ENCODE results near the gene CCDC194.

CCDC194 gene

DNA sequence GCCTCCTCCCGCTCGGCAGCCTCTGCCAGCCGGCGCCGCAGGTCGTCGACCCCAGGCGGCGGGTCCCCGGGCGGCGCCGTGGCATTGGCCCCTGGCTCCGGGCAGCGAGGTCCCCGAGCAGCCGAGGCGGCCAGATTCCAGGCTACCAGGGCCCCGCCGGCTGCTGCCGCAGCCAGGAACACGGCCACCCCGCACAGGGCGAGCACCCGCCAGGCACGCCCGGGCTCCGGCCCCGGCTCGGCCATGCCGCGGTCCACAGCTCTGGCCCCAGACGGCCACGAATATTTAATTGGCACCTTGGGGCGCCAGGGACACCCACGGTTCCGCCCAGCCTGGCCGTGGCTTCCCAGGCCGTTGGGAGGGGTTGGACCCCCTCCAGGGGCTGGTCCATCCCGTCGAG lies at the start of gene CCDC194:
Gene CCDC194, minus strand, starts transcription at position 283 of the 400 bp plus-strand sequence. Its CDS starts 38 bp downstream, at position 245.
- in situ Hi-C loops (cut with MboI; ENCODE audit: low sequenced_read_pairs) = no loop called here

- in situ Hi-C loops (cut with MboI; ENCODE audit: low sequenced_read_pairs) = no loop called here
These were observed 47.4 kb upstream of the CCDC194 start for GRCh38 chr19:17441241-17442021.

- in situ Hi-C loops (cut with MboI; ENCODE audit: low sequenced_read_pairs) = no loop called here
These were observed 42.9 kb upstream of the CCDC194 start for GRCh38 chr19:17436874-17437267.

GRCh38 chr19:17436094-17436873 lies 42.3 kb upstream of the CCDC194 start:
- in situ Hi-C loops (cut with MboI; ENCODE audit: low sequenced_read_pairs) = no loop called here

GRCh38 chr19:17435218-17435617 lies 41.2 kb upstream of the CCDC194 start:
- in situ Hi-C loops (cut with MboI; ENCODE audit: low sequenced_read_pairs) = no loop called here

GRCh38 chr19:17431417-17431816 lies 37.4 kb upstream of the CCDC194 start:
- in situ Hi-C loops (cut with MboI; ENCODE audit: low sequenced_read_pairs) = no loop called here

DNA sequence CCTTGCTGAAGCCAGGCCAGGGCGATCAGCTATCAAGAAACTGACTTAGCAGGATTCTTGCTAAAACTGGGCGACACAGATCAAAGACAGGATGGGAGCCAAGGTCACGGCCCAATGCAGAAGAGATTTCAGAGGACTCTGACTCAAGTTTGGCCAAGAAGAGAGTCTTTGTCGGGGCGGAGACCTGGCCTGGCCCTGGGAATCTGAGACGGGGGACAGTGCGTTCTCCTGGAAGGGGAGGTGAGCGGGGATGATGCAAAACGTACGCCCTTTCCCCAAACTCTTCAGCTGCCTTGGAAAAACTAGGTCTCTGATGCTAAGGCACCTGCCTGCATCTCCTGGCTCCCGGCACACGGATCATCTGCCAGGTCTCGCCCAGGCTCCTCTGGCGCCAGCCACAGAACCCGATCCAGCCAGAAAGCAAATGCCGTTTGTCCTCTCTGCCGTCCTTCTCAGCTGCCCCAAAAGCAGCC lies 35.7 kb upstream of the CCDC194 start:
- in situ Hi-C loops (cut with MboI; ENCODE audit: low sequenced_read_pairs) = no loop called here

GRCh38 chr19:17424743-17425365 lies 30.9 kb upstream of the CCDC194 start:
- in situ Hi-C loops (cut with MboI; ENCODE audit: low sequenced_read_pairs) = no loop called here

- in situ Hi-C loops (cut with MboI; ENCODE audit: low sequenced_read_pairs) = no loop called here
These were observed 29.6 kb upstream of the CCDC194 start for GRCh38 chr19:17423429-17424208.

GRCh38 chr19:17421942-17422341 lies 27.9 kb upstream of the CCDC194 start:
- in situ Hi-C loops (cut with MboI; ENCODE audit: low sequenced_read_pairs) = no loop called here

GRCh38 chr19:17420475-17420924 lies 26.5 kb upstream of the CCDC194 start:
- in situ Hi-C loops (cut with MboI; ENCODE audit: low sequenced_read_pairs) = no loop called here

DNA sequence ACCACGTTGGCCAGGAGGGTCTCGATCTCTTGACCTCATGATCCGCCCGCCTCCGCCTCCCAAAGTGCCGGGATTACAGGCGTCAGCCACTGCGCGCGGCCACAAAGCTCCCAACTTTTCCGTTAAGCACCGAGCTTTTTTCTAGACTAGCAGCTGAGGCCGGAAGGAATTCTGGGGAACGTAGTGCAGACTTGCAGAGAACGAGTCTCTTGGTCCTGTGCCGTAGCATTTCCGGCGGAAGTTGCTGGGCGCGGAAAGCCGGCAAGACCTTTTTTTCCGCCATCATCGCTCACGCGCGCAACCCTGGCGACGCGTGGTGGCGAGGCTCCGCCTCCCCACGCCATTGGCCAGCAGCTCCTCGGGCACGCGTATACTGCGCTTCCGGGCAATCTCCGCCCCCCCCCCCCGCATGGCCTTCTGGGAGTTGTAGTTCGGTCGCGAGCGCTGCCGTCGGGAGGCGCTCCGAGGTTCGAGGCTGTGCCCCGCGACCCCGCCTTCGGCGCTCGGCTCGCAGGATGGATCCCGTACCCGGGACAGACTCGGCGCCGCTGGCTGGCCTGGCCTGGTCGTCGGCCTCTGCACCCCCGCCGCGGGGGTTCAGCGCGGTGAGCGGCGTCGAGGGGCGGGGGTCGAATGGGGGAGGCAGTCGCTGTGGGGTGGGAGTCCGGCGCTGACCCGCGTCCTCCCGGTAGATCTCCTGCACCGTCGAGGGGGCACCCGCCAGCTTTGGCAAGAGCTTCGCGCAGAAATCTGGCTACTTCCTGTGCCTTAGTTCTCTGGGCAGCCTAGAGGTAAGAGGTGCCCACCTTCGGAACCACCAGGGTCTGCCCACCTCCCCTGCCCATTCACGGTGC lies 25.9 kb upstream of the CCDC194 start, which contains the start of gene MVB12A:
Gene MVB12A, plus strand, starts transcription at position 427 of the 854 bp plus-strand sequence. Its CDS starts 89 bp downstream, at position 516.
- in situ Hi-C loops (cut with MboI; ENCODE audit: low sequenced_read_pairs) = no loop called here

GRCh38 chr19:17419154-17419620 lies 25.2 kb upstream of the CCDC194 start:
- in situ Hi-C loops (cut with MboI; ENCODE audit: low sequenced_read_pairs) = no loop called here

DNA sequence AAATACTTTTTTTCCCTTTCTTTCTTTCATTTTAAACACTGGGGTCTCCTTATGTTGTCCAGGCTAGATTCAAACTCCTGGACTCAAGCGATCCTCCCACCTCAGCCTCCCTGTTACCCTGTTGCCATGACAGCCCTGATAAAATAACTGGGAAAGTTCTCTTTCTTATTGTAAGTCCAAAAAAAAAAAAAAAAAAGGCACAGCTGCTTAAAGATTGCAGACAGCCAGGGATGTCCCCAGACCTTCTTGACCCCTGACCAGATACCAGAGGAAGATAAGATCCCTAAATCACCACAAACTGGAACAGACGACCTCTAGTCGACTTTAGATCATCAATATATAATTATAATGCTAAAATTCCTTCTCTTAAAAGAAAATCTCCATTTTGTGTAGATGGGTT lies 24.7 kb upstream of the CCDC194 start:
- in situ Hi-C loops (cut with MboI; ENCODE audit: low sequenced_read_pairs) = no loop called here

- in situ Hi-C loops (cut with MboI; ENCODE audit: low sequenced_read_pairs) = no loop called here
These were observed 21.1 kb upstream of the CCDC194 start for GRCh38 chr19:17415121-17415520.

- in situ Hi-C loops (cut with MboI; ENCODE audit: low sequenced_read_pairs) = no loop called here
These were observed 20.1 kb upstream of the CCDC194 start for GRCh38 chr19:17414097-17414496.

DNA sequence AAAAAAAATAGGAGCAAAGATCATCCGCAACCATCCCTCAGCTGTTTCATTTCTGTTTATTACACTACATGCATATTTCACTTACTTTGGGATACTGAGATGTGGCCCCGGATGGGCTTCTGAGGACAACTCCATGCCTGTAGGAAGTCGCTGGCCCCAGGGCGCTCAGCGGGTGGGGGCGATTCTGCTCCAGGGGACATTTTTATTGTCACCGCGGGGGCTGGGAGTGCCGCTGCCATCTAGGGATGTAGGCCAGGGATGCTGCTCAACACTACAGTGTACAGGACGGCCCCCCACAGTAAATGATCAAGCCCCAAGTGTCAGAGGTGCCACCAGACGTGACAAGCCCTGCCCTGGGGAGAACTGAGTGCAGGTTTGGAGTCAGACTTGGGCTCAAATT lies 17.8 kb upstream of the CCDC194 start:
- in situ Hi-C loops (cut with MboI; ENCODE audit: low sequenced_read_pairs) = no loop called here

DNA sequence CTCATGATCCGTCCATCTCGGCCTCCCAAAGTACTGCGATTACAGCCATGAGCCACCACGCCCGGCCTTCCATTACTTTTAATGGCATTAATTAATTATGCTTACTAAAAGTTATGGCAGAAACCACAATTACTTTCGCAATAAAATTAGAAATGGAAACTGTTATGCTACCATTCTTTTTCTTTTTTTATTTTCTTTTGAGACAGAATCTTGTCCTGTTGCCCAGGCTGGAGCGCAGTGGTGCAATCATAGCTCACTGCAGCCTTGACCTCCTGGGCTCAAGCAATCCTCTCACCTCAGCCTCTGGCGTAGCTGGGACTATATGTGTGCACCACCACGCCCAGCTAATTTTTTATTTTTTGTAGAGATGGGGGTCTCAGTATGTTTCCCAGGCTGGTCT lies 16.0 kb upstream of the CCDC194 start:
- in situ Hi-C loops (cut with MboI; ENCODE audit: low sequenced_read_pairs) = no loop called here

- in situ Hi-C loops (cut with MboI; ENCODE audit: low sequenced_read_pairs) = no loop called here
These were observed 12.8 kb upstream of the CCDC194 start for GRCh38 chr19:17406887-17407196.

Data from HL-60/S4 treated with phorbol 12-myristate 13-acetate at 8.2 ng/mL for 4 days and 3 days (cell line).